IPS-NIHi11 (cell line): ENCODE data around the gene GIPC1.

Source experiments
- DNase-seq: peaks from one replicate; pipeline ENCODE4 v3.0.0; 2012; ENCODE audit warnings: mixed read lengths, low spot score

GIPC1 gene

DNA sequence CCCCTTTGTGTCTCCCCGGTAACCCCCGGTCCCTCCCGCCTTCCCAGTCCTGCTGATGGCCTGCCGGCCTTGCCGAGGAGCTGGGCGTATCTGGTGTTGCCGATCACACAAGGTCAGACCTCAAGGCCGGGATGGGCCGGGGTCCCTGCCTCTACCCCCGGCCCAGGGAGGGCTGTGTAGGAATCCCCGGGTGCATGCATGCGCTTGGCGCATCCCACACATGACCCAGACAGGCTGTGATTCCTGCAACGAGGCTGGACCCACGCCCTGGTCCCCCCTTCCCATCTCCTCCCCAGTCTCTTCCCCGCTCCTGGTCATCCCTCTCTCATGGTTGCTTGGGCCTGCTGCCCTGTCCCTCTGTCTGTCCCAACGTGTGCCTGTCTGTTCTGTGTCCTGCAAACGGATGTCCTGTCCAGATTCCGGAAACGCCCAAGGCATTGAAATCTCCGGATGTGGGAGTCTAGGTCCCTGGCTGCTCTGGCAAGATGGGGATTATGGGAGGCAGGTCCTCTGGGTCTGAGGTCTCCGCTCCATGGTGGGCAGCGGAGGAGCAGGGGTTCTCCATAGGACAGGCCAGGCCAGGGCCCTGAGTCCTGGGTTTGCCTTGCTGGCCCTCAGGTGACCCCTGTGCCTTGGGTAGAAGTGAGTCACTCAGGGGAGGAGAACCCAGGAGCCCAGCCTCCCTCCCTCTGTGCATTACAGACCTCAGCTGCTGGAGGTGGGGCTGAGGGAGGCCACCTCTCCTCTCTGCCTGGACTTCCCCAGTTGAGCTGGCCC, 61.2 kb downstream of the GIPC1 start:
- DNase-seq, result no peak

DNA sequence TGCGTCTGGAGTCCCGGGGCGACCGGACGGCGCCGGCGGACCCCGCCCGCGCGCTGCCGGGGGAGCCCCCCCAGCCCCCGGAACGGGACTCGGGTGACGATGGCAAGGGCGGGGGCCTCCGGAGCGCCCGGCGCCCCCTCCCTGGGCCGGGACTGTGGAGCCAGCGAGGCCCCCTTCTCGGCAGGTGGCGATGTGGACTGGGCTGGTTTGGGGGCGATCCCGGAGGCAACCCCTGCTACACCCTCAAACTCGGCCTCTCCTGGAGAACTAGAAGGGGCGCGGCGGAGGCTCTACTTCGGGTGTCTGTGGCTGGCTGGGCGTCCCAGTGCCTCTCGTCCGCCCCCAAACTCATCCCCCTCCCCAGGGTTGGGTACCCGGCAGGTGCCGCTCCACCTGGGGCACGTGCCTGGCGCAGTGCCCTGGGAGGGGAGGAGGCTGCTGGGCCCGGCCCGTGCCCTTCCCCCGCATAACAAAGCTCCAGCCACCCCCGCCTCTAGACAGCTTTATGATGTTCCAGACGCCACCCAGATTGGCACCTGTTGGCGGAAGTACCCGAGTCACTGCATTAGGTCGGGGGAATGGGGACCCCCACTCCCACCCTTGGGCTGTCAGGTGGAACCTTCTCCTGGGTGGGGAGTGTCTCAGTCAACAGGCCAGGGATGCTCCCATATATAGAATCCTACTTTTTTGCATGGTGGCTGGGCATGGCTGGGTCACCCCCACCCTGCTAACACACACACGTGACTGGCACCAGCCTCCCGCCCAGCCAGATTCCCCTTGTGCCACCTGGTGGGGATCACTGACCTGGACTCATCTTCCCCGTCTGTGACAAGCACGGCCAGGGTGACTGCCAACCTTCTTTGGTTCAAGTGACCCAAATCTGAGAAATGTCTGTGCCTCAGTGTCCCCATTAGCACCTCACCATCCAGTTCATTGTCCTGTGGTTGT, 62.1 kb downstream of the GIPC1 start:
- DNase-seq, result peak; percentile 59

DNA sequence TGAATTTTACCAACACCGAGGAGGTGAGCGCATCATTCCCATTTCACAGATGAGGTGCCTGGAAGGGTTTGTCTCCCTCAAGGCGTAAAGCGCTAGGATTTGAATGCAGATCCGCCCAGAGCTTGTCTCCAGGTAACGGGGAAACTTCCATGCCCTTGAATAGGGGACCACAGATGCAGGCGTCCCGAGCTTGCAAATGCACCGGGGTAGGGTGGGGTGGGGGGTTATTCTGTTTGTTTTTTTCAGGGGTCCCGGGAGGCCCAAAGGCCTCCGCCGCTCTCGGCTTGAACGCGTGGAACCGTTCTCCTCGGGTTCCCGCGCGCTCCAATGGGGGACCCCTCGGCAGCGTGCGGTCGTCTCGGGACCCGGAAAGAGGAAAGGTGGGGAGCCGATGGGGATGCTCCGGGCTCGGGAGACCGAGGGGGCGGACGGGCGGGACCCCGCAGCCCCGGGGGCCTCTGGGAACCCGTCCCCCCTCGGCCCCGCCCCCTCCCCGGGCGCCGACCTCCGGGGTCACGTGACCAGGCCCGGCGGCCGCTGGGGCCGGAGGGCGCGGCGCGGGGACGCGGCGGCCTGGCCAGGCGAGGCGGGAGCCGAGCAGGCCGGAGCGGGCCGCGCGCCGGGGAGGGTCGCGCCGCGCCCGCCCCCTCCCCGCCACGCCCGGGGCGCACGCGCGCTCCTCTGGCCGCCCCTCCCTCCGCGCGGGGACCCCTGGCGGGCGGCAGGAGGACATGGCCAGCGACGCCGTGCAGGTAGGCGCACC, 63.0 kb downstream of the GIPC1 start, which contains the start of gene PKN1:
Gene PKN1, plus strand, starts transcription at position 516 of the 763 bp plus-strand sequence. Its CDS starts 216 bp downstream, at position 732.
- DNase-seq, result peak; percentile 93

DNA sequence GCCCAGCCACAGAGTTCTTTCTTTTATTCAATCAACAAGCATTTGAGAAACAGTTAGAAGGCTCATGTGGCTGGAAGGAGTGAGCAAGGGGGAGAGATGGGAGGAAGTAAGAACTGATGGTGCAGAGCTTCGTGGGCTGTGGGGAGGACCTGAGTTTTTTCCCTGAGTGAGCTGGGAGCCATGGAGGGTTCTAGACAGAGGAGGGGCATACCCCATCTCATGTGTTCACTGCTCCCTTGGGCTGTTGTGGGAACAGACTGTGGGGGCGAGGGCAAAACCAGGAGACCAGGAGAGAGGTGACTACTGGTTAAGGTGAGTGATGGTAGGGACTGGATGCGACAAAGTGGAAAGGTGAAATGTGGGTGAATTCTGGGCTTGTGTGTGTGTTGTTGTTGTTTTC, 65.2 kb downstream of the GIPC1 start:
- DNase-seq, result no peak

DNA sequence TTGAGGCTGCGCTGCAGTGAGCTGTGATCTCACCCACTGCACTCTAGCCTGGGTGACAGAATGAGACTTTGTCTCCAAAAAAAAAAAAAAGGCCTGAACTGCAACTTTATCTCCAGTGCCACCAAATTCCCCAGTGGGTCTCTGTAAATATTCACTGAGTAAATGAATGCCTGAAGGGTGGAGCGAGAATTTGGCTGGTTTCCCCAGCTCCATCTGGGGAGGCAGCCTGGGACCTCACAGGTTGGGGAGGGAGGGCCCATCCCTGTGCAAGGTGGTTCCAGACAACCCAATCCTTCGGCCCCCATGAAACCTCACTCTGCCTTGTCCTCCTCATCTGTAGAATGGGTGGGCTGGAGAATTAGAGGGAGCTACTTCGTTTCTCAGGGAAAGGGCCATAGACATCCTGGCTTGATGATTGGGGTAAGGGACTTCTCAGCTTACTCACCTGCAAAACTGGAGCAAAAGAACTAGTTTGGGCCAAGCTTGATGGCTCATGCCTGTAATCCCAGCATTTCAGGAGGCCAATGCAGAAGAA, 67.0 kb downstream of the GIPC1 start:
- no peak for DNase-seq
